HG02884 (cell line): ENCODE measurements around the gene TAC1.
"Not testable (repeated sequence)": the region's sequence is repeated elsewhere in the genome, so short reads cannot be mapped to it uniquely, and the experiment has no call there.

ENCODE experiments used
- ATAC-seq: cut with Tn5 transposase; IDR thresholded peaks from one replicate; pipeline ENCODE4 v1.9.1; 2021; ENCODE audit warnings: mild to moderate bottlenecking, moderate library complexity; ENCODE audit not compliant: unreplicated experiment

TAC1 gene

GRCh38 chr7:97731736-97732564 is at the start of gene TAC1:
Gene TAC1, plus strand, starts transcription at chr7:97732086. Its CDS starts 527 bp downstream, at chr7:97732613.
- no peak for ATAC-seq

GRCh38 chr7:97685952-97686351 is 45.9 kb upstream of the TAC1 start:
- ATAC-seq = no peak

- no peak for ATAC-seq
These were observed 38.3 kb upstream of the TAC1 start for GRCh38 chr7:97693586-97693985.

GRCh38 chr7:97694355-97694754 is 37.5 kb upstream of the TAC1 start:
- no peak for ATAC-seq

- no peak for ATAC-seq
These were observed 34.5 kb upstream of the TAC1 start for GRCh38 chr7:97697396-97697795.

- ATAC-seq = no peak
These were observed 9.5 kb upstream of the TAC1 start for GRCh38 chr7:97722386-97722785.

GRCh38 chr7:97732565-97733275 is 834 bp downstream of the TAC1 start:
- no peak for ATAC-seq

GRCh38 chr7:97733276-97734161 is 1.6 kb downstream of the TAC1 start:
- ATAC-seq = no peak

GRCh38 chr7:97734255-97734654 is 2.4 kb downstream of the TAC1 start:
- ATAC-seq = no peak

GRCh38 chr7:97735075-97735474 is 3.2 kb downstream of the TAC1 start:
- ATAC-seq = no peak

- ATAC-seq = no peak
These were observed 16.6 kb downstream of the TAC1 start for GRCh38 chr7:97748482-97748881.

GRCh38 chr7:97751566-97751965 is 19.7 kb downstream of the TAC1 start:
- ATAC-seq = no peak

- no peak for ATAC-seq
These were observed 20.3 kb downstream of the TAC1 start for GRCh38 chr7:97752215-97752614.

GRCh38 chr7:97757824-97758223 is 25.9 kb downstream of the TAC1 start:
- ATAC-seq = no peak

- ATAC-seq = no peak
These were observed 39.0 kb downstream of the TAC1 start for GRCh38 chr7:97770850-97771249.

GRCh38 chr7:97771576-97771975 is 39.7 kb downstream of the TAC1 start:
- no peak for ATAC-seq

GRCh38 chr7:97772045-97772901 is 40.4 kb downstream of the TAC1 start:
- no peak for ATAC-seq

- ATAC-seq = not testable (repeated sequence)
These were observed 54.5 kb downstream of the TAC1 start for GRCh38 chr7:97786398-97786797.
